HCT116 (cell line): Measurements from ENCODE around the gene MED13L. TPM values are rescaled to one million over a fixed set of nuclear protein-coding genes. Genes with fewer than 3 reads are reported as not detected.

Source experiments
- ATAC-seq: fragments of 200-7000 bp; cut with Tn5 transposase; 2 replicates; pipeline ENCODE4 v1.9.1; 2020; ENCODE audit warnings: mild to moderate bottlenecking, moderate library complexity
- BruUV-seq: library from RNA; stranded (reverse); fragments of 400-500 nt; replicated peaks from 2 replicates; lab custom pipeline; 2021; lab: Mats Ljungman, UMichigan
- CTCF ChIA-PET: fragments of 300-600 bp; sonication (Branson Sonifier 250); formaldehyde crosslinking; loops from one replicate; lab custom pipeline; 2021; ENCODE audit warnings: antibody characterized with exemption; lab: Charles Lee
- POLR2A ChIA-PET: fragments of 300-600, 350-600 bp; sonication (Branson Sonifier 250); formaldehyde crosslinking; loops from one replicate; lab custom pipeline; 2021; ENCODE audit warnings: antibody characterized with exemption; lab: Charles Lee
- RAD21 ChIA-PET, 2 experiments: fragments of 300-600 bp; sonication (Branson Sonifier 250); formaldehyde crosslinking; loops; one replicate each; lab custom pipeline; 2023; ENCODE audit warnings: low total read pairs in 2 of 2; ENCODE audit not compliant: uncharacterized antibody in 2 of 2, unreplicated experiment in 2 of 2, low non-redundant PET in 1 of 2; lab: Charles Lee
- DNase-seq: peaks from one replicate; pipeline ENCODE4 v3.0.0-alpha.2; 2010; ENCODE audit warnings: low read depth, low spot score
- H2AFZ ChIP-seq: fragments of 200-600 bp; shearing (Covaris generic), sonication (generic); 2 replicates; pipeline ENCODE4 v1.6.1; 2017; ENCODE audit warnings: low read depth, mixed run types, mixed read lengths, antibody characterized with exemption, low read length; ENCODE audit not compliant: poor library complexity, severe bottlenecking
- H3K27ac ChIP-seq: 2 replicates; pipeline ENCODE4 v1.5.1; 2012; ENCODE audit warnings: low read depth, low read length
- H3K27me3 ChIP-seq: fragments of 200-600 bp; sonication (generic); 2 replicates; pipeline ENCODE4 v1.6.1; 2016; ENCODE audit warnings: mixed run types, low read length, mixed read lengths; ENCODE audit not compliant: insufficient read depth
- H3K36me3 ChIP-seq, 2 experiments: fragments of 200-500 bp in 1 of 2; fragments of 200-600 bp in 1 of 2; sonication (Bioruptor generic) in 1 of 2; sonication (generic) in 1 of 2; 2 replicates each; pipeline versions ENCODE4 v1.5.1 to v1.6.1; 2014 to 2016; ENCODE audit warnings: low read length in 2 of 2, inconsistent platforms in 1 of 2, mixed read lengths in 1 of 2, mixed run types in 1 of 2; ENCODE audit not compliant: insufficient read depth in 2 of 2, control insufficient read depth in 1 of 2
- H3K4me1 ChIP-seq, 2 experiments: fragments of 200-600 bp in 1 of 2; sonication (generic) in 1 of 2; 2 replicates each; pipeline versions ENCODE4 v1.5.1 to v1.6.1; 2012 to 2017; ENCODE audit warnings: low read length in 2 of 2, inconsistent platforms in 1 of 2, mild to moderate bottlenecking in 1 of 2, mixed read lengths in 1 of 2, mixed run types in 1 of 2, moderate library complexity in 1 of 2; ENCODE audit not compliant: insufficient read depth in 2 of 2, control insufficient read depth in 1 of 2
- H3K4me2 ChIP-seq: fragments of 200-600 bp; sonication (generic); 2 replicates; pipeline ENCODE4 v1.6.1; 2017; ENCODE audit warnings: mixed run types, low read length, mixed read lengths
- H3K4me3 ChIP-seq, 2 experiments: fragments of 200-600 bp in 1 of 2; sonication (generic) in 1 of 2; replicated peaks in 1 of 2; 2 replicates each; pipeline ENCODE4 v1.5.1; 2011 to 2016; ENCODE audit warnings: low read length in 2 of 2, control low read depth in 1 of 2, low read depth in 1 of 2, mild to moderate bottlenecking in 1 of 2, mixed read lengths in 1 of 2, mixed run types in 1 of 2
- H3K79me2 ChIP-seq: fragments of 200-600 bp; sonication (generic); 2 replicates; pipeline ENCODE4 v1.6.1; 2017; ENCODE audit warnings: mild to moderate bottlenecking, mixed run types, low read length, moderate library complexity, mixed read lengths; ENCODE audit not compliant: insufficient read depth
- H3K9ac ChIP-seq: fragments of 200-600 bp; sonication (generic); 2 replicates; pipeline ENCODE4 v1.6.1; 2016; ENCODE audit warnings: low read length, mixed read lengths
- H3K9me2 ChIP-seq: fragments of 200-600 bp; sonication (generic), shearing (Covaris generic); 2 replicates; pipeline ENCODE4 v1.6.1; 2017; ENCODE audit warnings: mixed run types, mild to moderate bottlenecking, moderate library complexity; ENCODE audit not compliant: insufficient read depth
- H3K9me3 ChIP-seq, 2 experiments: fragments of 200-500 bp in 1 of 2; fragments of 200-600 bp in 1 of 2; sonication (Bioruptor generic) in 1 of 2; sonication (generic) in 1 of 2; 2 replicates each; pipeline ENCODE4 v1.6.1; 2014 to 2017; ENCODE audit warnings: low read length in 2 of 2, mixed read lengths in 2 of 2, inconsistent platforms in 1 of 2, low read depth in 1 of 2, mild to moderate bottlenecking in 1 of 2, mixed run types in 1 of 2, moderate library complexity in 1 of 2; ENCODE audit not compliant: control insufficient read depth in 1 of 2, insufficient read depth in 1 of 2
- H4K20me1 ChIP-seq: fragments of 200-600 bp; sonication (generic), shearing (Covaris generic); 2 replicates; pipeline ENCODE4 v1.6.1; 2017; ENCODE audit warnings: mixed run types, mild to moderate bottlenecking, moderate library complexity; ENCODE audit not compliant: insufficient read depth
- CBX3 ChIP-seq: IDR thresholded peaks from 2 replicates; pipeline ENCODE4 v1.6.1; 2012; ENCODE audit warnings: low read depth
- CEBPB ChIP-seq: IDR thresholded peaks from 2 replicates; pipeline ENCODE4 v1.6.1; 2012; ENCODE audit warnings: low read depth
- EGR1 ChIP-seq: IDR thresholded peaks from 2 replicates; pipeline ENCODE4 v1.6.1; 2012; ENCODE audit warnings: low read depth
- ELF1 ChIP-seq: IDR thresholded peaks from 2 replicates; pipeline ENCODE4 v1.6.1; 2012; ENCODE audit warnings: low read depth, borderline replicate concordance
- EZH2 ChIP-seq: fragments of 200-600 bp; sonication (generic); IDR thresholded peaks from 2 replicates; pipeline ENCODE4 v1.6.1; 2017; ENCODE audit warnings: antibody characterized with exemption, mixed run types
- EZH2phosphoT487 ChIP-seq: fragments of 200-600 bp; IDR thresholded peaks from 2 replicates; pipeline ENCODE4 v1.6.1; 2018; ENCODE audit warnings: antibody characterized with exemption, borderline replicate concordance
- FOSL1 ChIP-seq: IDR thresholded peaks from 2 replicates; pipeline ENCODE4 v1.6.1; 2012; ENCODE audit warnings: low read depth
- JUND ChIP-seq: IDR thresholded peaks from 2 replicates; pipeline ENCODE4 v1.6.1; 2012
- POLR2A ChIP-seq: IDR thresholded peaks from 2 replicates; pipeline ENCODE4 v1.7.0; 2011; ENCODE audit warnings: borderline replicate concordance; ENCODE audit not compliant: insufficient read depth, insufficient read length; ENCODE audit errors: extremely low read depth
- POLR2AphosphoS5 ChIP-seq: IDR thresholded peaks from 2 replicates; pipeline ENCODE4 v1.6.1; 2011; ENCODE audit warnings: mild to moderate bottlenecking, low read depth, low read length, moderate library complexity
- RAD21 ChIP-seq: IDR thresholded peaks from 2 replicates; pipeline ENCODE4 v1.6.1; 2012; ENCODE audit warnings: low read depth, mild to moderate bottlenecking
- SP1 ChIP-seq: IDR thresholded peaks from 2 replicates; pipeline ENCODE4 v1.6.1; 2012; ENCODE audit warnings: low read depth
- ZFX ChIP-seq: fragments of 450-650 bp; IDR thresholded peaks from 2 replicates; pipeline ENCODE4 v1.6.1; 2017
- ZNF274 ChIP-seq: fragments of 200-500 bp; sonication (Bioruptor generic); IDR thresholded peaks from 2 replicates; pipeline ENCODE4 v1.6.1; 2014; ENCODE audit warnings: mild to moderate bottlenecking, low read depth, low read length, inconsistent platforms
- intact Hi-C: fragments of 100-400 bp; cut with micrococcal nuclease; formaldehyde crosslinking; loops from 2 replicates; pipeline ENCODE4 v1.10.0; 2022
- total RNA-seq: library from RNA; stranded (reverse); gene quantifications from one replicate; pipeline ENCODE4 v1.2.1, GENCODE V29; 2021; ENCODE audit not compliant: unreplicated experiment
- TF ChIP-seq, protein P1 (sequence below), 3 experiments: fragments of 200-600 bp in 1 of 3; sonication (generic) in 1 of 3; IDR thresholded peaks in 2 of 3; conservative IDR thresholded peaks in 1 of 3; 2 replicates each; pipeline ENCODE4 v1.5.1; 2012 to 2017; ENCODE audit warnings: low read depth in 2 of 3, low read length in 2 of 3, antibody characterized with exemption in 1 of 3, borderline replicate concordance in 1 of 3, control low read depth in 1 of 3, mild to moderate bottlenecking in 1 of 3, mixed read lengths in 1 of 3, mixed run types in 1 of 3, moderate library complexity in 1 of 3; ENCODE audit not compliant: insufficient read depth in 1 of 3
- TF ChIP-seq, protein P2 (sequence below): IDR thresholded peaks from 2 replicates; pipeline ENCODE4 v1.6.1; 2012; ENCODE audit warnings: low read depth
- TF ChIP-seq, protein P3 (sequence below): IDR thresholded peaks from 2 replicates; pipeline ENCODE4 v1.6.1; 2011; ENCODE audit warnings: mild to moderate bottlenecking, low read length, moderate library complexity; ENCODE audit not compliant: insufficient replicate concordance; ENCODE audit errors: extremely low read depth
- TF ChIP-seq, protein P4 (sequence below): IDR thresholded peaks from 2 replicates; pipeline ENCODE4 v1.6.1; 2012
- TF ChIP-seq, protein P5 (sequence below): IDR thresholded peaks from 2 replicates; pipeline ENCODE4 v1.6.1; 2012

MED13L gene
- total RNA-seq, 1 experiment from 2014 or later, result 176 TPM

DNA sequence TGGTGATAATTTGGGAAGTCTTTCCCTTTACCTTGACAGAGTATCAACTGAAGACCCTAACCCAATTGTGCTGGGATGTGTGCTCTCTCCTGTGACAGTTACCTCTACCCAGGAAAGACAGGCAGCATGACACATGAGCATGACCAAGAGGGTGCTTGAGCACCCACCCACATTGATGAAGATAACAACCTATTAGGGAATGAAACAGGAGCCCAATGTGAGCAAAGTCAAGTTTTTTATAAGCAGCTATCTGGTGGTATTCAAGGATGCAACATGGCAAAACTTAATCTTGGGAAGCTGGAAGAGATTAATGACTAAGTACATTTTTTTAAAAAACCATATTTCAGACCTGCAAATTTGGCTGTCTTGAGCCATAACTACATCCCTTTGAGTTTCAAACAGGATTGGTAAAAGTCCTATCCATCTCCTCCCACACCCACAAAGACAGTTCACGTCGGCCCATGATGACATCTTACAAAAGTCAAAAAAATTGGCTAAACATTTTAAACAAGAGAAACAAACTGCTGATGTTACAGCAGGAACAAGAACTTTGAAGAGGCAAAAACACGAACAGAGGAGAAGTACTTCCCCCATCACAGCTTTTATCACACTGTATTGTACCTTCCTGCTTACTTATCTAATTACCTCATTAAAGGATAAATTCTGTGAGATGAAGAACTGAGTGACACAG, 60.3 kb downstream of the MED13L start:
- no peak overlapping the region for H3K9ac ChIP-seq

More for the DNA sequence above, 60.3 kb downstream of the MED13L start:
- no peak overlapping the region for H3K27ac ChIP-seq
- H2AFZ ChIP-seq, result no peak overlapping the region
- H3K9me2 ChIP-seq, result no peaks in the 10 kb centered on the region
- H3K9me3 ChIP-seq, result no peaks in the 10 kb centered on the region
- RAD21 ChIA-PET, result no interaction called here
- BruUV-seq, result no TSS peak
- H4K20me1 ChIP-seq, result peaks cover 60% of the 10 kb centered on the region
- intact Hi-C loops, result no loop called here
- DNase-seq (no peak), ATAC-seq (no peak)
- H3K4me2 ChIP-seq, result no peak overlapping the region
- H3K36me3 ChIP-seq, result no peaks in the 10 kb centered on the region
- H3K79me2 ChIP-seq, result peaks cover 100% of the 10 kb centered on the region
- no peak overlapping the region for H3K4me3 ChIP-seq
- H3K27me3 ChIP-seq, result no peaks in the 10 kb centered on the region
- TF ChIP-seq, protein P1, sequence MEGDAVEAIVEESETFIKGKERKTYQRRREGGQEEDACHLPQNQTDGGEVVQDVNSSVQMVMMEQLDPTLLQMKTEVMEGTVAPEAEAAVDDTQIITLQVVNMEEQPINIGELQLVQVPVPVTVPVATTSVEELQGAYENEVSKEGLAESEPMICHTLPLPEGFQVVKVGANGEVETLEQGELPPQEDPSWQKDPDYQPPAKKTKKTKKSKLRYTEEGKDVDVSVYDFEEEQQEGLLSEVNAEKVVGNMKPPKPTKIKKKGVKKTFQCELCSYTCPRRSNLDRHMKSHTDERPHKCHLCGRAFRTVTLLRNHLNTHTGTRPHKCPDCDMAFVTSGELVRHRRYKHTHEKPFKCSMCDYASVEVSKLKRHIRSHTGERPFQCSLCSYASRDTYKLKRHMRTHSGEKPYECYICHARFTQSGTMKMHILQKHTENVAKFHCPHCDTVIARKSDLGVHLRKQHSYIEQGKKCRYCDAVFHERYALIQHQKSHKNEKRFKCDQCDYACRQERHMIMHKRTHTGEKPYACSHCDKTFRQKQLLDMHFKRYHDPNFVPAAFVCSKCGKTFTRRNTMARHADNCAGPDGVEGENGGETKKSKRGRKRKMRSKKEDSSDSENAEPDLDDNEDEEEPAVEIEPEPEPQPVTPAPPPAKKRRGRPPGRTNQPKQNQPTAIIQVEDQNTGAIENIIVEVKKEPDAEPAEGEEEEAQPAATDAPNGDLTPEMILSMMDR (IDR thresholded peaks at IDR 0.05 in 2 of 3, conservative IDR thresholded peaks at IDR 0.05 in 1 of 3; ENCODE audit: borderline replicate concordance in 1 of 3, insufficient read depth in 1 of 3, low read depth in 2 of 3, low read length in 2 of 3), result no peak
- TF ChIP-seq EZH2 (no peak), ELF1 (no peak), RAD21 (no peak), SP1 (no peak), FOSL1 (no peak), POLR2AphosphoS5 (no peak), ZNF274 (no peak), POLR2A (no peak), JUND (no peak), ZFX (no peak), CBX3 (no peak), EGR1 (no peak), EZH2phosphoT487 (no peak), CEBPB (no peak)
- TF ChIP-seq, protein P2, sequence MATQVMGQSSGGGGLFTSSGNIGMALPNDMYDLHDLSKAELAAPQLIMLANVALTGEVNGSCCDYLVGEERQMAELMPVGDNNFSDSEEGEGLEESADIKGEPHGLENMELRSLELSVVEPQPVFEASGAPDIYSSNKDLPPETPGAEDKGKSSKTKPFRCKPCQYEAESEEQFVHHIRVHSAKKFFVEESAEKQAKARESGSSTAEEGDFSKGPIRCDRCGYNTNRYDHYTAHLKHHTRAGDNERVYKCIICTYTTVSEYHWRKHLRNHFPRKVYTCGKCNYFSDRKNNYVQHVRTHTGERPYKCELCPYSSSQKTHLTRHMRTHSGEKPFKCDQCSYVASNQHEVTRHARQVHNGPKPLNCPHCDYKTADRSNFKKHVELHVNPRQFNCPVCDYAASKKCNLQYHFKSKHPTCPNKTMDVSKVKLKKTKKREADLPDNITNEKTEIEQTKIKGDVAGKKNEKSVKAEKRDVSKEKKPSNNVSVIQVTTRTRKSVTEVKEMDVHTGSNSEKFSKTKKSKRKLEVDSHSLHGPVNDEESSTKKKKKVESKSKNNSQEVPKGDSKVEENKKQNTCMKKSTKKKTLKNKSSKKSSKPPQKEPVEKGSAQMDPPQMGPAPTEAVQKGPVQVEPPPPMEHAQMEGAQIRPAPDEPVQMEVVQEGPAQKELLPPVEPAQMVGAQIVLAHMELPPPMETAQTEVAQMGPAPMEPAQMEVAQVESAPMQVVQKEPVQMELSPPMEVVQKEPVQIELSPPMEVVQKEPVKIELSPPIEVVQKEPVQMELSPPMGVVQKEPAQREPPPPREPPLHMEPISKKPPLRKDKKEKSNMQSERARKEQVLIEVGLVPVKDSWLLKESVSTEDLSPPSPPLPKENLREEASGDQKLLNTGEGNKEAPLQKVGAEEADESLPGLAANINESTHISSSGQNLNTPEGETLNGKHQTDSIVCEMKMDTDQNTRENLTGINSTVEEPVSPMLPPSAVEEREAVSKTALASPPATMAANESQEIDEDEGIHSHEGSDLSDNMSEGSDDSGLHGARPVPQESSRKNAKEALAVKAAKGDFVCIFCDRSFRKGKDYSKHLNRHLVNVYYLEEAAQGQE, result no peak
- TF ChIP-seq, protein P3, sequence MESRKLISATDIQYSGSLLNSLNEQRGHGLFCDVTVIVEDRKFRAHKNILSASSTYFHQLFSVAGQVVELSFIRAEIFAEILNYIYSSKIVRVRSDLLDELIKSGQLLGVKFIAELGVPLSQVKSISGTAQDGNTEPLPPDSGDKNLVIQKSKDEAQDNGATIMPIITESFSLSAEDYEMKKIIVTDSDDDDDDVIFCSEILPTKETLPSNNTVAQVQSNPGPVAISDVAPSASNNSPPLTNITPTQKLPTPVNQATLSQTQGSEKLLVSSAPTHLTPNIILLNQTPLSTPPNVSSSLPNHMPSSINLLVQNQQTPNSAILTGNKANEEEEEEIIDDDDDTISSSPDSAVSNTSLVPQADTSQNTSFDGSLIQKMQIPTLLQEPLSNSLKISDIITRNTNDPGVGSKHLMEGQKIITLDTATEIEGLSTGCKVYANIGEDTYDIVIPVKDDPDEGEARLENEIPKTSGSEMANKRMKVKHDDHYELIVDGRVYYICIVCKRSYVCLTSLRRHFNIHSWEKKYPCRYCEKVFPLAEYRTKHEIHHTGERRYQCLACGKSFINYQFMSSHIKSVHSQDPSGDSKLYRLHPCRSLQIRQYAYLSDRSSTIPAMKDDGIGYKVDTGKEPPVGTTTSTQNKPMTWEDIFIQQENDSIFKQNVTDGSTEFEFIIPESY, result no peak
- TF ChIP-seq, protein P4, sequence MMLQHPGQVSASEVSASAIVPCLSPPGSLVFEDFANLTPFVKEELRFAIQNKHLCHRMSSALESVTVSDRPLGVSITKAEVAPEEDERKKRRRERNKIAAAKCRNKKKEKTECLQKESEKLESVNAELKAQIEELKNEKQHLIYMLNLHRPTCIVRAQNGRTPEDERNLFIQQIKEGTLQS, result no peak
- TF ChIP-seq, protein P5, sequence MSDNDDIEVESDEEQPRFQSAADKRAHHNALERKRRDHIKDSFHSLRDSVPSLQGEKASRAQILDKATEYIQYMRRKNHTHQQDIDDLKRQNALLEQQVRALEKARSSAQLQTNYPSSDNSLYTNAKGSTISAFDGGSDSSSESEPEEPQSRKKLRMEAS, result no peak
- CTCF ChIA-PET, result no interaction called here
- POLR2A ChIA-PET, result no interaction called here
- peaks cover 35 to 48% of the 10 kb centered on the region in 2 experiments for H3K4me1 ChIP-seq
